HepG2 (cell line): ENCODE data around the gene MTHFS. TPM values are rescaled to one million over a fixed set of nuclear protein-coding genes. Genes with fewer than 3 reads are reported as not detected.

Experiments used
- ATAC-seq: fragments of 200-7000 bp; cut with Tn5 transposase; 3 replicates; pipeline ENCODE4 v1.9.1; 2020; ENCODE audit warnings: mild to moderate bottlenecking, moderate library complexity
- BruUV-seq: library from RNA; stranded (reverse); fragments of 400-500 nt; replicated peaks from 2 replicates; lab custom pipeline; 2021; lab: Mats Ljungman, UMichigan
- CTCF ChIA-PET: fragments of 300-600 bp; formaldehyde crosslinking; extraction: SDS; loops from one replicate; lab custom pipeline; 2021; ENCODE audit warnings: low total read pairs, inconsistent platforms, low intra/inter-chr PET ratio; lab: Yijun Ruan, JAX
- POLR2A ChIA-PET: fragments of 350-600 bp; sonication (Branson Sonifier 250); formaldehyde crosslinking; loops from one replicate; lab custom pipeline; 2020; ENCODE audit warnings: antibody characterized with exemption, inconsistent platforms; lab: Yijun Ruan, JAX
- DNase-seq: peaks from one replicate; pipeline ENCODE4 v3.0.0-alpha.2; 2015; ENCODE audit warnings: low spot score
- FAIRE-seq: peaks from 3 replicates; lab custom pipeline; 2011; peaks lifted over from hg19 to GRCh38; lab: Jason Lieb, UNC
- H2AFZ ChIP-seq: one replicate; pipeline ENCODE4 v1.6.1; 2011; ENCODE audit warnings: low read length, inconsistent platforms
- H3K27ac ChIP-seq: fragments of 300-600 bp; 3 replicates; pipeline ENCODE4 v1.8.0; 2011; ENCODE audit warnings: mixed run types, mild to moderate bottlenecking, mixed read lengths, low read length, inconsistent platforms; ENCODE audit not compliant: insufficient read depth; ENCODE audit errors: extremely low read length
- H3K27me3 ChIP-seq, 2 experiments: fragments of 200-600 bp in 1 of 2; 2 replicates in 1 of 2; 3 replicates in 1 of 2; pipeline versions ENCODE4 v1.6.0 to v1.8.0; 2011; ENCODE audit warnings: low read length in 2 of 2, mild to moderate bottlenecking in 2 of 2, moderate library complexity in 2 of 2, inconsistent platforms in 1 of 2; ENCODE audit not compliant: insufficient read depth in 2 of 2, control insufficient read depth in 1 of 2
- H3K36me3 ChIP-seq, 2 experiments: fragments of 200-600 bp in 1 of 2; replicated peaks in 1 of 2; 2 replicates in 1 of 2; 3 replicates in 1 of 2; pipeline versions ENCODE4 v1.5.1 to v1.8.0; 2011; ENCODE audit warnings: low read length in 2 of 2, inconsistent platforms in 1 of 2; ENCODE audit not compliant: insufficient read depth in 2 of 2, control insufficient read depth in 1 of 2
- H3K4me1 ChIP-seq: 2 replicates; pipeline ENCODE4 v1.5.1; 2012; ENCODE audit warnings: low read length, inconsistent platforms; ENCODE audit not compliant: insufficient read depth
- H3K4me2 ChIP-seq: 2 replicates; pipeline ENCODE4 v1.6.0; 2011; ENCODE audit warnings: low read depth, low read length, inconsistent platforms
- H3K4me3 ChIP-seq, 3 experiments: fragments of 200-600 bp in 1 of 3; sonication (generic), shearing (Covaris generic) in 1 of 3; replicated peaks in 1 of 3; 2 replicates each; pipeline ENCODE4 v1.5.1; 2011 to 2016; ENCODE audit warnings: low read length in 3 of 3, inconsistent platforms in 2 of 3, low read depth in 2 of 3, mild to moderate bottlenecking in 2 of 3, control low read depth in 1 of 3, mixed read lengths in 1 of 3; ENCODE audit not compliant: insufficient read depth in 1 of 3
- H3K79me2 ChIP-seq: one replicate; pipeline ENCODE4 v1.6.1; 2011; ENCODE audit warnings: low read length, inconsistent platforms; ENCODE audit not compliant: insufficient read depth
- H3K9ac ChIP-seq: 2 replicates; pipeline ENCODE4 v1.6.0; 2011; ENCODE audit warnings: mild to moderate bottlenecking, low read depth, low read length, inconsistent platforms; ENCODE audit not compliant: insufficient read depth
- H3K9me3 ChIP-seq: 2 replicates; pipeline ENCODE4 v1.5.1; 2012; ENCODE audit warnings: mild to moderate bottlenecking, low read length
- H4K20me1 ChIP-seq: 2 replicates; pipeline ENCODE4 v1.6.0; 2011; ENCODE audit warnings: inconsistent platforms, mild to moderate bottlenecking, low read length, moderate library complexity; ENCODE audit not compliant: insufficient read depth
- CEBPB ChIP-seq: IDR thresholded peaks from 2 replicates; pipeline ENCODE4 v1.6.1; 2011; ENCODE audit warnings: low read depth, low read length, improper control_type of control experiment, borderline replicate concordance
- GRHL1 ChIP-seq: sonication (generic); formaldehyde crosslinking; conservative IDR thresholded peaks from 2 replicates; pipeline ENCODE4 v1.8.0; 2022; ENCODE audit warnings: missing genetic modification reagents
- MAFF ChIP-seq: IDR thresholded peaks from 2 replicates; pipeline ENCODE4 v1.6.1; 2011; ENCODE audit warnings: low read depth, low read length, improper control_type of control experiment
- MAFK ChIP-seq, 2 experiments: IDR thresholded peaks in 1 of 2; conservative IDR thresholded peaks in 1 of 2; 2 replicates each; pipeline ENCODE4 v1.6.1; 2011; ENCODE audit warnings: improper control_type of control experiment in 2 of 2, low read length in 2 of 2
- ZNF546 ChIP-seq: sonication (generic); formaldehyde crosslinking; conservative IDR thresholded peaks from 2 replicates; pipeline ENCODE4 v1.8.1; 2023; ENCODE audit warnings: mild to moderate bottlenecking, missing genetic modification reagents
- WGBS: methylation state at CpG from one replicate; pipeline ENCODE4 v1.1.6; 2017; ENCODE audit warnings: low lambda C conversion rate; 5-methylcytosine and 5-hydroxymethylcytosine counted together
- in situ Hi-C: cut with HindIII; loops from 2 replicates; pipeline ENCODE4 v1.10.0; 2017; ENCODE audit warnings: low pct_unique_long_range_greater_than_20kb; ENCODE audit not compliant: extremely low pct_ligation_motif_present
- intact Hi-C: fragments of 100-400 bp; cut with micrococcal nuclease; formaldehyde crosslinking; loops from one replicate; pipeline ENCODE4 v1.10.0; 2022; ENCODE audit not compliant: unreplicated experiment
- polyA plus RNA-seq, 8 experiments: library from polyadenylated mRNA; depleted of rRNA in 3 of 8; stranded (reverse) in 7 of 8; unstranded in 1 of 8; fragments of >200 nt; fragmentation: Illumina TruSeq in 4 of 8; extraction: Trizol in 4 of 8; gene quantifications; 2 replicates each; pipeline versions ENCODE4 v1.2.1 to v1.2.3, GENCODE V29; 2011 to 2016; ENCODE audit warnings: low read depth in 4 of 8, missing spikeins in 1 of 8, mixed read lengths in 1 of 8; ENCODE audit not compliant: insufficient read depth in 1 of 8
- total RNA-seq, 5 experiments: library from RNA; depleted of rRNA; stranded (reverse); fragments of >200 nt; fragmentation: Illumina TruSeq; extraction: Trizol; gene quantifications; 2 replicates each; pipeline ENCODE4 v1.2.3, GENCODE V29; 2016; ENCODE audit warnings: low read depth in 1 of 5
- TF ChIP-seq, protein P1 (sequence below): sonication (generic); formaldehyde crosslinking; IDR thresholded peaks from 2 replicates; pipeline ENCODE4 v1.4.0; 2020; ENCODE audit warnings: mild to moderate bottlenecking, low read depth, missing genetic modification reagents
- TF ChIP-seq, protein P2 (sequence below): sonication (generic); formaldehyde crosslinking; IDR thresholded peaks from 2 replicates; pipeline ENCODE4 v1.9.0; 2022; ENCODE audit warnings: missing genetic modification reagents, mild to moderate bottlenecking, borderline replicate concordance

MTHFS gene
- total and polyA plus RNA-seq, 2 of the 13 experiments (the other 11 are each of a cell fraction or from before 2014, with no cell fraction given) = 37.0 to 49.7 TPM

DNA sequence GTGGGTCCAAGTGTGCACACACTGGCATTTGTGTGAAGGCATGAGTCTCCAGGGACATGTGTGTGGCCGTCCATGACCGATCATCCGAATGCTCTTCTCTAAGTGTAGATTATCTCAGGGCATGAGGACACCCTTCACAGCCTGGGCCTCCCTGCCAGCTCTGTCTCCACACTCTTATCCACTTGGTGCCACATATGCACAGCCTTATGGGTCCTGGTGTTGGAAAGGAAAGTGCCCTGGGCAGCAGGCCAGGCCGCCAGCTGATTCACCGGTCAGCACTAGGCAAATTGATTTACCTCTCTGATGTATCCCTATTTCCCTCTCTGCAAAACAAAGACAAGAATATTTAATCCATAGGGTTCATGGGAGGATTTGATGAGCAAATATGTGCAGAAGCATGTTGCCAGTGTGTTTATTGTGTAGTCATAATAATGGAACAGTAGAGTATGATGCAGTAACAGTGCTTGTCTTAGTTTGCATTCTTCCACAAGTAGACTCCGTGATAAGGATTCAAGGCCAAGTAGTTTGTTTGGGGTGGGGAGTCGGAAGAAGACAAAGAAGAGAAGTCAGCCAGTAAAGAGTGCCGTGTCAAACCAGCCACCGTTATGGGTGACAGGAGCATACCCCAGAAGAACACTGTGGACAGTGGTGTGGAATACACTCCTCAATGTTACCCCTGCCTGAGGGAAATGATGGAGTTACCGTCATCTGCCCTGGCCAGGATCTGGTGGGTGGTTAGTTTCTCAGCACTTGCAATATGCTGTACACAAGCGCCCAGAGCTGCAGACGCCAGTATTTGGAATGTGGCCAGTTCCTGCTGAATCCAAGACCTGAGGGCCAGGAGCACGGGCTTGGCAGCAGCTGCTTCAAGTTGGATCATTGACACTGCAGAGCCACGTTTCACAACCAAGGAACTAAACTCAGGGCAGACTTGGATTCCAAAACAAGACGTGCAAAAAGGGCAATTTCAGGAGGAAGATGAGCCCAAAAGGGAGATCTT, 85.1 kb downstream of the MTHFS start (continued):
- no peak for TF ChIP-seq GRHL1 (CRISPR knock-in tag)
- TF ChIP-seq ZNF546 = no peak
- no peak for TF ChIP-seq CEBPB

DNA sequence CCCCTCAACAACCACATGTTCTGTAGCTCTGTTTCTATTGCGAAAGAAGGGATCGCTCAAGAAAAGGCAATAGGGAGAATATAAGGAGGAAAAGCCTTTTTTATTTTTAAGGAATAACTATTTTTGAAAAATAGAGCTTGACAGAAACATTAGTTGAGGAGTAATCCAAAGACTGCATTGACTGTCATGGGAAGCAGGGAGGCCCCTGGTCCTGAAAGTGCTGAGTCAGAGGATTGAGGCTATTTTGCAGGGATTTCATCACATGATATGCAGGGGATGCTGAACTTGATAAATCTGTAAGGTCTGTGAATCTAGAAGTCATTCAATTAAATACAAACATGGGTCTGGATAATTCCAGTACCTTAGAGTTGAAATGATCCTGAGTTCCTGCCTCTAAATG, 92.0 kb downstream of the MTHFS start:
- Histone ChIP-seq H3K9me3 (no peaks in the 10 kb centered on the region), H3K4me1 (no peaks in the 10 kb centered on the region), H4K20me1 (no peaks in the 10 kb centered on the region), H3K27me3 (0 out of 5 replicates have a peak, but pooled peaks cover 0 to 1% of the 10 kb centered on the region in 2 experiments), H3K4me3 (no peak overlapping the region), H3K27ac (no peak overlapping the region), H3K79me2 (no peaks in the 10 kb centered on the region), H3K9ac (no peak overlapping the region), H3K4me2 (no peak overlapping the region), H3K36me3 (no peaks in the 10 kb centered on the region), H2AFZ (no peak overlapping the region)
- DNase-seq (no peak), FAIRE-seq (no peak), ATAC-seq (no peak)
- in situ Hi-C loops = no loop called here
- POLR2A ChIA-PET = no interaction called here
- intact Hi-C loops = no loop called here
- CTCF ChIA-PET = no interaction called here
- TF ChIP-seq, protein P1, sequence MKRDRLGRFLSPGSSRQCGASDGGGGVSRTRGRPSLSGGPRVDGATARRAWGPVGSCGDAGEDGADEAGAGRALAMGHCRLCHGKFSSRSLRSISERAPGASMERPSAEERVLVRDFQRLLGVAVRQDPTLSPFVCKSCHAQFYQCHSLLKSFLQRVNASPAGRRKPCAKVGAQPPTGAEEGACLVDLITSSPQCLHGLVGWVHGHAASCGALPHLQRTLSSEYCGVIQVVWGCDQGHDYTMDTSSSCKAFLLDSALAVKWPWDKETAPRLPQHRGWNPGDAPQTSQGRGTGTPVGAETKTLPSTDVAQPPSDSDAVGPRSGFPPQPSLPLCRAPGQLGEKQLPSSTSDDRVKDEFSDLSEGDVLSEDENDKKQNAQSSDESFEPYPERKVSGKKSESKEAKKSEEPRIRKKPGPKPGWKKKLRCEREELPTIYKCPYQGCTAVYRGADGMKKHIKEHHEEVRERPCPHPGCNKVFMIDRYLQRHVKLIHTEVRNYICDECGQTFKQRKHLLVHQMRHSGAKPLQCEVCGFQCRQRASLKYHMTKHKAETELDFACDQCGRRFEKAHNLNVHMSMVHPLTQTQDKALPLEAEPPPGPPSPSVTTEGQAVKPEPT = no peak
- TF ChIP-seq MAFK (conservative IDR thresholded peaks at IDR 0.05 in 1 of 2, IDR thresholded peaks at IDR 0.05 in 1 of 2; ENCODE audit: low read length in 2 of 2) = peak; percentile 77 to 92
- TF ChIP-seq, protein P2, sequence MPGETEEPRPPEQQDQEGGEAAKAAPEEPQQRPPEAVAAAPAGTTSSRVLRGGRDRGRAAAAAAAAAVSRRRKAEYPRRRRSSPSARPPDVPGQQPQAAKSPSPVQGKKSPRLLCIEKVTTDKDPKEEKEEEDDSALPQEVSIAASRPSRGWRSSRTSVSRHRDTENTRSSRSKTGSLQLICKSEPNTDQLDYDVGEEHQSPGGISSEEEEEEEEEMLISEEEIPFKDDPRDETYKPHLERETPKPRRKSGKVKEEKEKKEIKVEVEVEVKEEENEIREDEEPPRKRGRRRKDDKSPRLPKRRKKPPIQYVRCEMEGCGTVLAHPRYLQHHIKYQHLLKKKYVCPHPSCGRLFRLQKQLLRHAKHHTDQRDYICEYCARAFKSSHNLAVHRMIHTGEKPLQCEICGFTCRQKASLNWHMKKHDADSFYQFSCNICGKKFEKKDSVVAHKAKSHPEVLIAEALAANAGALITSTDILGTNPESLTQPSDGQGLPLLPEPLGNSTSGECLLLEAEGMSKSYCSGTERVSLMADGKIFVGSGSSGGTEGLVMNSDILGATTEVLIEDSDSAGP (CRISPR knock-in tag) = no peak
- peak; percentile 83 for TF ChIP-seq MAFF
- TF ChIP-seq CEBPB = 0 out of 2 replicates have a peak, but pooled peaks have one; percentile 3
- no TSS peak for BruUV-seq
- 98% methylated on average over 2 of the region's 2 CpGs for WGBS
